B cell (primary cell): ENCODE results near the gene TRPV4. TPM values are rescaled to one million over a fixed set of nuclear protein-coding genes. Genes with fewer than 3 reads are reported as not detected.

Experiments
- ATAC-seq: fragments of 200-7000 bp; cut with Tn5 transposase; one replicate; pipeline ENCODE4 v1.10.0; 2021; ENCODE audit warnings: low read depth, mild to moderate bottlenecking, moderate number of reproducible peaks, moderate library complexity
- CTCF ChIA-PET: fragments of 350-600 bp; sonication (Branson Sonifier 250); formaldehyde crosslinking; loops from one replicate; lab custom pipeline; 2021; ENCODE audit warnings: antibody characterized with exemption, inconsistent platforms; lab: Charles Lee
- POLR2A ChIA-PET: fragments of 350-600 bp; sonication (Branson Sonifier 250); formaldehyde crosslinking; loops from one replicate; lab custom pipeline; 2021; ENCODE audit warnings: antibody characterized with exemption; lab: Charles Lee
- DNase-seq: peaks from one replicate; pipeline ENCODE4 v3.0.0; 2013
- H2AFZ ChIP-seq: 2 replicates; pipeline ENCODE4 v1.6.1; 2012; ENCODE audit warnings: mild to moderate bottlenecking, low read depth, low read length; ENCODE audit not compliant: insufficient read depth, poor library complexity, severe bottlenecking
- H3K27ac ChIP-seq, 2 donors: 1 replicate in 1 of 2; 2 replicates in 1 of 2; pipeline ENCODE4 v1.5.1; 2012 to 2013; ENCODE audit warnings: low read length in 2 of 2, mild to moderate bottlenecking in 2 of 2, moderate library complexity in 1 of 2
- H3K27me3 ChIP-seq, 4 experiments: fragments of 200-600 bp in 1 of 4; sonication (generic) in 1 of 4; replicated peaks in 1 of 4; 1 replicate in 2 of 4; 2 replicates in 2 of 4; pipeline versions ENCODE4 v1.6.1 to v1.7.0; 2013 to 2016; ENCODE audit warnings: low read length in 3 of 4, mild to moderate bottlenecking in 2 of 4, mixed read lengths in 1 of 4, moderate library complexity in 1 of 4; ENCODE audit not compliant: insufficient read depth in 4 of 4, control insufficient read depth in 3 of 4; ENCODE audit errors: control extremely low read depth in 1 of 4
- H3K36me3 ChIP-seq, 2 experiments: replicated peaks in 1 of 2; 1 replicate in 1 of 2; 2 replicates in 1 of 2; pipeline versions ENCODE4 v1.6.1 to v1.7.1; 2013; ENCODE audit warnings: low read length in 1 of 2; ENCODE audit not compliant: insufficient read depth in 2 of 2, control insufficient read depth in 1 of 2; ENCODE audit errors: control extremely low read depth in 1 of 2, extremely low read depth in 1 of 2
- H3K4me1 ChIP-seq, 2 donors: fragments of 200-600 bp in 1 of 2; sonication (generic) in 1 of 2; 1 replicate in 1 of 2; 2 replicates in 1 of 2; pipeline versions ENCODE4 v1.5.1 to v1.6.1; 2013 to 2017; ENCODE audit warnings: low read length in 2 of 2; ENCODE audit not compliant: control insufficient read depth in 2 of 2, insufficient read depth in 2 of 2
- H3K4me2 ChIP-seq: replicated peaks from 2 replicates; pipeline ENCODE3; 2012; ENCODE audit warnings: mild to moderate bottlenecking, low read depth, low read length; ENCODE audit not compliant: poor library complexity, severe bottlenecking
- H3K4me3 ChIP-seq, 5 experiments: fragments of 200-600 bp in 1 of 5; sonication (generic) in 1 of 5; 1 replicate in 3 of 5; 2 replicates in 2 of 5; pipeline versions ENCODE4 v1.5.1 to v1.7.0; 2011 to 2016; ENCODE audit warnings: low read length in 4 of 5, mild to moderate bottlenecking in 4 of 5, low read depth in 2 of 5, control low read depth in 1 of 5, moderate library complexity in 1 of 5; ENCODE audit not compliant: insufficient read depth in 1 of 5; ENCODE audit errors: control extremely low read depth in 1 of 5, extremely low read depth in 1 of 5
- H3K79me2 ChIP-seq: fragments of 200-600 bp; sonication (generic); one replicate; pipeline ENCODE4 v1.6.0; 2016; ENCODE audit warnings: low read length; ENCODE audit not compliant: control insufficient read depth, insufficient read depth
- H3K9ac ChIP-seq: fragments of 200-600 bp; sonication (generic); 2 replicates; pipeline ENCODE4 v1.6.1; 2017; ENCODE audit warnings: mild to moderate bottlenecking, low read length, moderate library complexity
- H3K9me3 ChIP-seq, 3 donors: one replicate each; pipeline versions ENCODE4 v1.6.1 to v1.7.1; 2013; ENCODE audit warnings: low read length in 2 of 3; ENCODE audit not compliant: control insufficient read depth in 2 of 3, insufficient read depth in 1 of 3; ENCODE audit errors: control extremely low read depth in 1 of 3
- H4K20me1 ChIP-seq: 2 replicates; pipeline ENCODE4 v1.6.0; 2012; ENCODE audit warnings: mild to moderate bottlenecking, low read length; ENCODE audit not compliant: insufficient read depth, control insufficient read depth, poor library complexity, severe bottlenecking
- H3K27ac Mint-ChIP-seq: one replicate; pipeline ENCODE4 v1.8.0; 2021; ENCODE audit warnings: mixed read lengths
- H3K27me3 Mint-ChIP-seq: one replicate; pipeline ENCODE4 v1.8.0; 2021; ENCODE audit warnings: mixed read lengths
- H3K4me1 Mint-ChIP-seq: one replicate; pipeline ENCODE4 v1.8.0; 2021; ENCODE audit warnings: mixed read lengths
- H3K4me3 Mint-ChIP-seq: one replicate; pipeline ENCODE4 v1.8.0; 2021; ENCODE audit warnings: mixed read lengths
- H3K9me3 Mint-ChIP-seq: one replicate; pipeline ENCODE4 v1.8.0; 2022; ENCODE audit warnings: mixed read lengths; ENCODE audit not compliant: insufficient read depth
- EZH2 ChIP-seq: IDR thresholded peaks from 2 replicates; pipeline ENCODE4 v1.6.1; 2012; ENCODE audit warnings: borderline replicate concordance, low read depth, mild to moderate bottlenecking, moderate library complexity, low read length; ENCODE audit not compliant: insufficient read depth, poor library complexity, severe bottlenecking
- WGBS: methylation state at CpG from one replicate; pipeline ENCODE4 v1.1.5; 2013; ENCODE audit warnings: missing lambda C conversion rate; ENCODE audit not compliant: insufficient coverage; 5-methylcytosine and 5-hydroxymethylcytosine counted together
- intact Hi-C: fragments of 100-400 bp; cut with micrococcal nuclease; formaldehyde crosslinking; loops from one replicate; pipeline ENCODE4 v1.10.0; 2022
- polyA plus RNA-seq: library from polyadenylated mRNA; depleted of rRNA; stranded (reverse); fragments of >200 nt; gene quantifications from 2 replicates; pipeline ENCODE4 v1.2.3, GENCODE V29; 2012
- total RNA-seq, 2 donors: library from RNA; stranded (reverse); fragments of 120-200 nt in 1 of 2; gene quantifications; 1 replicate in 1 of 2; 2 replicates in 1 of 2; pipeline versions ENCODE4 v1.2.3 to v1.2.4, GENCODE V29; 2013 to 2022
- TF ChIP-seq, protein P1 (sequence below): fragments of 200-600 bp; IDR thresholded peaks from one replicate; pipeline ENCODE4 v1.8.0; 2022; ENCODE audit warnings: antibody characterized with exemption, mild to moderate bottlenecking

Gene TRPV4
- total and polyA plus RNA-seq, 2 donors (not counting 1 experiment from before 2014, with no cell fraction given): not detected

DNA sequence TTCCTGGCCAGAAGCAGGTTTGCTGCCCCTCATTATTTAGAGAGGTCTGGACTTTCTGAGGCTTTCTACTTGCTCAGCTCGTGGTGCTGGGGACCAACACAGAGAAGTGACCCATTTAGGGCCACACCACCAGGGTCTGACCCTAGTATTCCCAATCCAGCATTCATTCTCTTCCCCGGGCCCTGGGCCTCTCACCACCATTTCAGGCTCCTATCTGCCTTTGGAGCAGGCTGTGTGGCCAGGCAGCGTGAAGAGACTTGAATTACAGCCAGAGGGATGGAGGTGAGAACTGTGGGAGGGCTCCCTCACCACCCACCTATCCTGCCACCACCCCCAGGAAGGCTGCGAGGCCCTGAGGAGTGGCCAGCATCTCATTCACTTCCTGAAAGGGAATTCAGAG is 95.0 kb downstream of the TRPV4 start:
- H3K4me3 Mint-ChIP-seq: no peak overlapping the region
- peaks cover 25% of the 10 kb centered on the region for H3K27me3 Mint-ChIP-seq
- no peaks in the 10 kb centered on the region for H3K9me3 Mint-ChIP-seq
- no peak for TF ChIP-seq EZH2
- TF ChIP-seq, protein P1, sequence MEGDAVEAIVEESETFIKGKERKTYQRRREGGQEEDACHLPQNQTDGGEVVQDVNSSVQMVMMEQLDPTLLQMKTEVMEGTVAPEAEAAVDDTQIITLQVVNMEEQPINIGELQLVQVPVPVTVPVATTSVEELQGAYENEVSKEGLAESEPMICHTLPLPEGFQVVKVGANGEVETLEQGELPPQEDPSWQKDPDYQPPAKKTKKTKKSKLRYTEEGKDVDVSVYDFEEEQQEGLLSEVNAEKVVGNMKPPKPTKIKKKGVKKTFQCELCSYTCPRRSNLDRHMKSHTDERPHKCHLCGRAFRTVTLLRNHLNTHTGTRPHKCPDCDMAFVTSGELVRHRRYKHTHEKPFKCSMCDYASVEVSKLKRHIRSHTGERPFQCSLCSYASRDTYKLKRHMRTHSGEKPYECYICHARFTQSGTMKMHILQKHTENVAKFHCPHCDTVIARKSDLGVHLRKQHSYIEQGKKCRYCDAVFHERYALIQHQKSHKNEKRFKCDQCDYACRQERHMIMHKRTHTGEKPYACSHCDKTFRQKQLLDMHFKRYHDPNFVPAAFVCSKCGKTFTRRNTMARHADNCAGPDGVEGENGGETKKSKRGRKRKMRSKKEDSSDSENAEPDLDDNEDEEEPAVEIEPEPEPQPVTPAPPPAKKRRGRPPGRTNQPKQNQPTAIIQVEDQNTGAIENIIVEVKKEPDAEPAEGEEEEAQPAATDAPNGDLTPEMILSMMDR: no peak
- H3K27me3 ChIP-seq: peaks cover 0 to 9% (median 1%) of the 10 kb centered on the region in 4 experiments
- ATAC-seq (no peak), DNase-seq (no peak)
- 33% methylated on average over 1 of the region's 4 CpGs for WGBS
- ChIA-PET POLR2A (no interaction called here), CTCF (no interaction called here)
- H3K4me1 ChIP-seq: no peaks in the 10 kb centered on the region
- intact Hi-C loops: no loop called here
- no peak overlapping the region for H3K9ac ChIP-seq
- H3K27ac ChIP-seq: no peak overlapping the region
- H3K36me3 ChIP-seq: no peaks in the 10 kb centered on the region
- H3K4me1 Mint-ChIP-seq: no peaks in the 10 kb centered on the region
- no peaks in the 10 kb centered on the region for H4K20me1 ChIP-seq
- no peak overlapping the region for H3K4me3 ChIP-seq
- H3K4me2 ChIP-seq: no peak overlapping the region
- no peaks in the 10 kb centered on the region for H3K79me2 ChIP-seq
- peaks cover 0 to 5% (median 0%) of the 10 kb centered on the region in 3 donors for H3K9me3 ChIP-seq
- H2AFZ ChIP-seq: no peak overlapping the region
- no peak overlapping the region for H3K27ac Mint-ChIP-seq

DNA sequence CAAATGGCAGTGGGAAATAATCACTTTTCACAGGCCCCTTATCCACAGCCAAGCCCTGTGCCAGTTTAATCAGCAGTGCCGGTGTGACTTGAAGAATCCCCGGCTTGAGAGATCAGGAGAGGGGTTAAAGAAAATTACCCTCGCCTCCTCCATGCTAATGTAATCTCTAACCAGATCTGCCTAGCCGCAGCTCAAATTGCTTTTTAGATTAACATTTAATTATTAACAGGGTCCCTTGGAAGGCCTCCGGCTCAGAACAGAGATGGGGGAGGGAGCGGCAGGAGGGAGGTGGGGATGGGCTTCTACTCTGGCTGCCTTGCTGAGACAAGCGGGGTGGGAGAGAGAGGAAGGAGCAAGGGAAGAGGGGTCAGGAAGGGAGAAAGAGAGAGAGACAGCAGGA is 95.6 kb downstream of the TRPV4 start:
- Histone ChIP-seq H3K27ac (no peak overlapping the region), H3K9me3 (peaks cover 0 to 5% (median 0%) of the 10 kb centered on the region in 3 donors), H3K27me3 (peaks cover 0 to 9% (median 1%) of the 10 kb centered on the region in 4 experiments), H3K79me2 (no peaks in the 10 kb centered on the region), H3K4me1 (no peaks in the 10 kb centered on the region), H3K36me3 (no peaks in the 10 kb centered on the region), H3K4me2 (no peak overlapping the region), H3K4me3 (no peak overlapping the region), H3K9ac (no peak overlapping the region), H4K20me1 (no peaks in the 10 kb centered on the region), H2AFZ (no peak overlapping the region)
- Mint-ChIP-seq H3K9me3 (no peaks in the 10 kb centered on the region), H3K4me3 (no peak overlapping the region), H3K27me3 (peaks cover 29% of the 10 kb centered on the region), H3K4me1 (no peaks in the 10 kb centered on the region), H3K27ac (no peak overlapping the region)
- DNase-seq (no peak), ATAC-seq (no peak)
- POLR2A ChIA-PET: no interaction called here
- 70% methylated on average over 2 of the region's 7 CpGs for WGBS
- intact Hi-C loops: no loop called here
- no peak for TF ChIP-seq EZH2
- TF ChIP-seq, protein P1: no peak
- CTCF ChIA-PET: no interaction called here
